NCI-H748 treated with DMSO at 0.1 percent for 48 hours (cell line): ENCODE measurements around the gene GSTA4.
"Not testable (repeated sequence)": the region's sequence is repeated elsewhere in the genome, so short reads cannot be mapped to it uniquely, and the experiment has no call there.

Experiments used
- DNase-seq: peaks from one replicate; lab custom pipeline; 2025; lab: John Stamatoyannopoulos, UW

The GSTA4 gene

GRCh38 chr6:52972989-52973388 is 22.1 kb downstream of the GSTA4 start:
- no peak for DNase-seq

DNA sequence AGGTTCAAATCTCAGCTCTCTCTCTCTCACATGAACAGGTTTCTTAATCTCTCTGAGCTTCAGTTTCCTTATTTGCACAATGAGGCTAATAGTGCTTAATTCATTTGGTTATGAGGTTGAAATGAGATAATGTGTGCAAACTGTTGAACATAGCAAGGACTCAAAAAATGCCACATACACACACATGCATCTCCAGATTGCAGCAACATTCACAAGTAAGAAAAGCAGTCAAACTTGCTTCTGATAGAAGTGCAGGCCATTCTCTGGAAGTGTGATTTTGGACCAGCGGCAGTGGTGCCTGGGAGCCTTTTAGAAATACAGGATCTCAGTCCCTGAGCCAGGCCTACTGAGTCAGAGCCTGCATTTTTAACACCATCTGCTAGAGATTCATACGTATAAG is 25.7 kb downstream of the GSTA4 start:
- DNase-seq = no peak

DNA sequence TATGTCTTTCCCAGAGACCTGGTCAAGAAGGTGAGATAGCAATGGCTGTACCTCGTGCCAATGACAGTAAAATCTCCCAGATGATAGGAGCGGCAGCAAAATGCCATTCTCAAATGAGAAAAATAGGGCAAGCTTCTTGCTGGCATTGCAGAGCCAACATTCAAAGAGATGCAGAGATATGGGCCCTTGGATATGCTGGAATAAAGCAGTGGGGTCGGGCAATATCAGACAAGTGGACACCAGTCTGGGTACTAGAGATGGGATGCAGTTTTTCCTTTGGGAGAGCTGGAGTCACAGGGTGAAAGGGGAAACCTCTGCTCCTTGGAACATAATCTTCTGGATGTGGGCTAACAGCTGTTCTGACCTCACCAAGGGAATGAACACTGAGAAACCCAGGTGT is 29.0 kb downstream of the GSTA4 start:
- DNase-seq = no peak

DNA sequence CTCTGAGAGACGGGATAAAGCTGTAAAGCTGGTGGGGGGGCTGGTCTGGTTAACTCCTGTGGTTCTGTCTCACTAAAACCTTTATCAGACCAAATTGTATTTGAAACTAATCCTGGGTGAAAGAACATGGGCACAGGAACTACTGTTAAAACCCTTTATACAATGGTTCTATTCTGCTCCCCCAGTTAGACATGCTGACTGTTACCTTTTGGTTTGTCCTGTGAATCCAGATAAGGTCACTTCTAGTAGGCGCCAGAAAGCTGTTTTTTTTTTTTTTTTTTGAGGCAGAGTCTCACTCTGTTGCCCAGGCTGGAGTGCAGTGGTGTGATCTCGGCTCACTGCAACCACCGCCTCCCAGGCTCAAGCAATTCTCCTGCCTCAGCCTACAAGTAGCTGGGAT is 29.7 kb downstream of the GSTA4 start:
- no peak for DNase-seq

GRCh38 chr6:52964318-52964717 is 30.8 kb downstream of the GSTA4 start:
- DNase-seq = no peak

GRCh38 chr6:52962701-52963100 is 32.4 kb downstream of the GSTA4 start:
- no peak for DNase-seq

DNA sequence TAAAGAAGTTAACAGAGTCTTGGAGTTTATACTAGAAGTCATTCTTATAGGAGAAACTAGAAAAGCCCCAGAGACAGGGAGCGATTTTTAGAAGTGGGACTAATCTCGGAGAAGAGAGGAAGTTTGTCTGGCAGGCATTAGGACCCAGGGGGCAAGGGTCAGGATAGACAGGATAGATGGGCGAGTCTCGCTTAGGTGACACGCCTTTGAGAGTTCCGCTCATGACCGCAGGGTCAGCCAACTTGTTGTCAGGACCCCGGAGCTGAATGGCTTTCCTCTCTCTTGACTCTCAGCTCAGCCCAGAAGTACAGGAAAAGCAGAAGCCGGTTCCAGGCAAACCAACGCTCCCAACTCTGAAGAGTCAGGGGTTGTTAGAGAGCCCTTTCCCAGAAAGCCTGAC is 34.1 kb downstream of the GSTA4 start:
- not testable (repeated sequence) for DNase-seq

GRCh38 chr6:52960211-52960610 is 34.9 kb downstream of the GSTA4 start:
- not testable (repeated sequence) for DNase-seq

DNA sequence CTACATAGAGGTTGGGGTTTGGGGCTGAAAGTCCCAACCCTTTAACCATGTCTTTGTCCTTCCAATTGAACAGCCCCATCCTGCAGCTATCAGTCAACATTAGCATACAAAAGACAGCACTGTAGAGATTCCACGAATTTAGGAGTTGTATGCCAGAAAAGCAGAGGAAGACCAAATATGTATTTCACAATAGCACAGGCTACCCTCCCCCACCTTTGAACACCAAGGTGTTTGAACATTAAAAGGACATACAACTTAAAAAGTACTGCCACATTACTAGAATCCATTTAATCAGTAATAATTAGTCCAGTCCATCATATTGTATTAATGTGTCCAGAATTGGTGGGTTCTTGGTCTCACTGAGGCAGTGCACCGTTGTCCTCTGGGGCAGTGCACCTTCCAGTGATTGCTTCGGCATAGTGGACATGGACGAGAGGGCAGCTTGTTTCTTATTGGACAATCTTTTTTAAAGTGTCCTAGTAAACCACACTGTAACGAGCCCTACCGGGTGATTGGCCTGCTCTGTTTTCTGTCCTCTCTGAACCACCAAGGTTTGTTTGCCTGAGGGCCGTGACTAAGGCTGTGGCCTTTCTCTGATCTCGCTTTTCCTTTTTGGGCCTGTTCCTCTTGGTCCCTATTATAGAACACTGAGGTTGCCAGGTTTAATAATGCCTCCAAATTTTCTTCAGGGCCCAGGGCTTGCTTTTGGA is 36.4 kb downstream of the GSTA4 start:
- DNase-seq = no peak

GRCh38 chr6:52955871-52956270 is 39.2 kb downstream of the GSTA4 start:
- no peak for DNase-seq

DNA sequence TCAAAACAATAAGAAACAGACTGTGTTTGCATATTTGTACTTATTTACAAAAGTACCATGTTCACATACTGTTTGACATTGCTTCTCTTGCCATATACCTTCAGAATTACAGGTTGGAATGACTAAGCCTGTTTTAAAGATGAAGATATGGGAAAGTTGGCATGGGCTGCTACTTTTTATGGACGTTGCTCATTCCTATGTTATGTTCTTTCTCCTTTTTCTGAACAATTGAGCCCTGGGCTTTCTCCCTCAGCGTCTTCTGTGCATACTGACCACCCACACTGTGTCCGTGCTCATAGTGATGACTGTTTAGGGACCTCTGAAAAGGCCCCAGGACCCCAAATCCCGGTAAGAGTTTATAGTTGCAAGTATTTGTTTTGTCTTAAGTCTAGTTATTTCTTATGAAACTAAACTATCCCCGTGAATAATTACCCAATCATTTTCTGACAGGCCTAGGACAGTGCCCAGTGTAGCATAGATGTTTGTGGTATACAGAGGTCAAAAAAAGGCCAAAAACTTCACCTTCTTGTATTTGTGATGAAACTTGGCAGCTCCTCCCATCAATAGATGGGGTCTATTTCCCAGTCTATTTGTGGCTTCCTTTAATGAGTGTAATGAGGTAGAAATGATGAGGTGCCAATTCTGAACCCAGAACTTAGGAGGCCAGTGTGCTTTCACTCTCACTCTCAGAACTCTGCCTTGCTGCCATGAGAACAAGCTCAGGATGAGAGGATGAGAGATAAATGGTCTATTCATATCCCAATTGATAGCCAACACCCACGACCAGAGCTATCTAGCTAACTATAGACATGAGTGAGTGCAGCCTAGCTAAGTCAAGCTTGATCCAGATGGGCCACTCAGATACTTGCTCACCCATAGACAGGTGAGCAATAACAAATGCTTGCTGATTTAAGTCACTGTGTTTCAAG is 40.9 kb downstream of the GSTA4 start:
- no peak for DNase-seq

DNA sequence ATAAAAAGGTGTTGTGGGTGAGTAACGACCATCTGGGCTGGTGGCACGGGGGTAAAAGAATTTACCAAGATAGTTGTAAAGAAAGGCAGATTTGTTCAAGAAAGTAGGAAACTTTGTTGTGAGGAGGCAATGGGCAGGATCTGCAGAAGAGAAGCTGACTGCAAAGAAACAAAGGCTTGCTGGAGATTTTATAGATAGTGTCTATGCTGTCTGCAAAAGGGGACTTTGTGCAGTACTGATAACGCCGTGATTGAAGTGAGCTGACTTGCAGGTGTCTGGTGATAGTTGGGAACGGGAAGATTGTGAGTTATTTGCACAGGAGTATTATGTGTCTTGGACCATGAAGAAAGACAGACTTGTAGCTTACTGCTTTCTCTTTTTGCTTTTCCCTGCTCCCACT is 48.8 kb downstream of the GSTA4 start:
- DNase-seq = no peak

DNA sequence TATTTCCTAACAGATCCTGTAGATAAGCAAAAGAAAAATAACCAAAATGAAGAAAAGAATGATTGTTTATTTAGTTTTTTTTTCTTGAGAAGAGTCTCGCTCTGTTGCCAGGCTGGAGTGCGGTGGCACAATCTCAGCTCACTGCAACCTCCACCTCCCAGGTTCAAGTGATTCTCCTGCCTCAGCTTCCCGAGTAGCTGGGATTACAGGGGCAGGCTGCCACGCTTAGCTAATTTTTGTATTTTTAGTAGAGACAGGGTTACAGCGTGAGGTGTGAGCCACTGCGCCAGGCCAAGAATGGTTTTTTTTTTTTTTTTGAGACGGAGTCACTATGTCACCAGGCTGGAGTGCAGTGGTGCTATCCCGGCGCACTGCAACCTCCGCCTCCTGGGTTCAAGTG is 52.3 kb downstream of the GSTA4 start:
- DNase-seq = not testable (repeated sequence)

DNA sequence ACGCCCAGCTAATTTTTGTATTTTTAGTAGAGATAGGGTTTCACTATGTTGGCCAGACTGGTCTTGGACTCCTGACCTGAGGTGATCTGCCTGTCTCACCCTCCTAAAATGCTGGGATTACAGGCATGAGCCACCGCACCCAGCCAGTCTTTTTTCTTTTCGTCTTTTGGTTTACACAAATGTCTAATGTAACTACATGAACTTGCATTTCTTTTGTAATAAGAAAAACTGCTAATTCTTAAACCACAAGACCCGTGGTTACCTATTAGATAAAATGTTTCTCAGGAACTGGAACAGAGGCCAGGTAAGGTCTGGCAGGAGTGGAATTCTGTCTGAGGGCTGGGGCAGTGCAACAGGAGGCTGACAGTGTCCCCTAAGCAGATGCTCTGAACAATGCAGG is 52.9 kb downstream of the GSTA4 start:
- DNase-seq = no peak

DNA sequence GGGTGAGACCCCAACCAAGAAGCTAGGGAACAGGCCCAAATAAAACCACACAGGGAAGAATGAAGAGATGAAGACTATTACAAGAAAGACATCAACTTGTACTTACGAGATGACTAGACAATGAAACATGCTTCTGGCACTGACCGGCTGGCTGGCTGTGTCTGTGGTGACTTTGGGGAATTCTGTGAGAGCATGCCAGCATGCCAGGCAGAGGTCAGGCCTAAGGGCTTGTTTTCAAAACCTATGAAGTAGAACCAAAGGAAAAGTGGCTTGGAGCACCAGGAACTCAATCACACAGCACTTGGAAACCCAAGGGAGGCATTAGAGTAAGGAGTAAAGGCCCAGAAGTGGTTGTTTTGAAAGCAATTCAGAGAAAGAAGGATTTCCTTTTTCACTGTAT is 57.2 kb downstream of the GSTA4 start:
- no peak for DNase-seq

GRCh38 chr6:52933778-52934177 is 61.3 kb downstream of the GSTA4 start:
- DNase-seq = no peak

GRCh38 chr6:52931351-52931750 is 63.7 kb downstream of the GSTA4 start:
- no peak for DNase-seq

GRCh38 chr6:52929321-52930164 is 65.5 kb downstream of the GSTA4 start:
- peak; percentile 77 for DNase-seq
